Pericardium fibroblast (primary cell): ENCODE data around the gene GRIN2A. TPM values are rescaled to one million over a fixed set of nuclear protein-coding genes. Genes with fewer than 3 reads are reported as not detected.

Experiments used
- total RNA-seq: library from RNA; depleted of rRNA; stranded (reverse); fragments of >200 nt; gene quantifications from 2 replicates; pipeline ENCODE4 v1.2.3, GENCODE V29; 2015

The GRIN2A gene
- total RNA-seq = not detected in 2 replicates

DNA sequence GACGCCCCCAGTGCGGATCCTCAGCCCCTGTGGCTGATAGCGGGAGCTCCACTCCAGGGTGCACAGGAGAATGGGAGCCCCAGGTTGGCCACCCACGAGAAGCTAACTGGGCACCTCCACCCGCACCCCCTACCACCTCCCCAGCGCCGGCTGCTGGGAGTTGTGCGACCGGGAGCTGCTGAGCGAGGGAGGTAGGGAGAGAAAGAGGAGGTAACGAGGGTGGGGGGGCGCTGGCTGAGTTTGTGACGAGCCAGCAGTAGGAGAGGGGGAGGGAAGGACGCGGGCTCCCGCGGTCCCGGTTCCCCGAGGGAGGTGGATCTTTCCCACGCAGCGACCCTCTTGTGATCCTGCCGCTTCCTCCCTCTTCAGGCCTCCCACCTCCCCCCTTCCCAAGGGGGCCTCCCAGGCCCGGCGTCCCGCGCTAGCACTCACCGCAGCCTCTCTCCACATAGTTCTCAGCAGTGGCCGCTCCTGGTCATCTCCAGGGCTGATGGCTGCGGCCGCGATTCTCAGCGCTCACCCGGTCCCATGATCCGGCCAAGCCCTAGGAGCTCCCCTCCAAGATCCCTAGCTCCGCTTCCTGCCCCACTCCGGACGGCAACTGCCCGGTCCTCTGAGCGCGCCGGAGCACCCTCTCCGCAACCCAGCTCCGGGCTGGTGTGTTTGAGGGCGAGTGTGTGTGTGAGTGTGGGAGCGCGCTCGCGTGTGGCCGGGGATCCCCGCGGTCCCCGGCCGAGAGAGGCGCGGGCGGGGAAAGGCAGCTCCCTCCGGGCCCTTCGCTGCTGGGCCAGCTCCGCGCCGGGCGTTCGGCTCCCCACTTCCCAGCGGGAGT is at the start of gene GRIN2A:
TSS of gene GRIN2A (minus strand) at position 207 of the 832 bp plus-strand sequence. CDS start 2,017 bp downstream, outside the sequence.

Other genes starting within 250 kb of the GRIN2A start
- gene ATF7IP2, start 203.6 kb upstream of the GRIN2A start, total RNA-seq = 1.4 and 3.1 TPM in 2 replicates